BJ (cell line): ENCODE data around the gene PEX14. TPM values are rescaled to one million over a fixed set of nuclear protein-coding genes. Genes with fewer than 3 reads are reported as not detected.

ENCODE experiments used
- CTCF ChIA-PET: fragments of 350-600 bp; formaldehyde crosslinking; extraction: SDS; loops from one replicate; lab custom pipeline; 2021; ENCODE audit warnings: antibody characterized with exemption, inconsistent platforms; lab: Yijun Ruan, JAX
- POLR2A ChIA-PET: fragments of 300-600 bp; sonication (Branson Sonifier 250); formaldehyde crosslinking; extraction: SDS; loops from one replicate; lab custom pipeline; 2021; ENCODE audit warnings: antibody characterized with exemption; lab: Charles Lee
- DNase-seq: peaks from one replicate; pipeline ENCODE4 v3.0.0-alpha.2; 2011; ENCODE audit warnings: low read depth
- H3K27me3 ChIP-seq: 2 replicates; pipeline ENCODE4 v1.6.0; 2011; ENCODE audit warnings: low read length; ENCODE audit not compliant: control insufficient read depth, insufficient read depth
- H3K36me3 ChIP-seq: 2 replicates; pipeline ENCODE4 v1.5.1; 2011; ENCODE audit warnings: low read length; ENCODE audit not compliant: control insufficient read depth, insufficient read depth
- H3K4me3 ChIP-seq: 2 replicates; pipeline ENCODE4 v1.5.1; 2011; ENCODE audit warnings: low read depth, mild to moderate bottlenecking, control low read depth, low read length
- CTCF ChIP-seq: IDR thresholded peaks from 2 replicates; pipeline ENCODE4 v1.5.1; 2011; ENCODE audit warnings: low read depth, mild to moderate bottlenecking, control low read depth, inconsistent platforms, low read length, moderate library complexity; ENCODE audit not compliant: insufficient read depth
- polyA plus RNA-seq: library from polyadenylated mRNA; depleted of rRNA; stranded (reverse); fragments of >200 nt; gene quantifications from 2 replicates; pipeline ENCODE4 v1.2.3, GENCODE V29; 2011

Gene PEX14
- polyA plus RNA-seq, 1 experiment, result 10.1 TPM

- CTCF ChIA-PET, result interaction anchor here (0.8 to 1.8 kb wide), 4 partner anchors 27 to 368 kb away, joined by 3 to 4 read pairs (median 4); no protein-coding TSS in a partner anchor
- no peaks in the 10 kb centered on the region; the same call in 1 of the 2 replicates for H3K36me3 ChIP-seq
- H3K4me3 ChIP-seq, result no peak overlapping the region
- POLR2A ChIA-PET, result no interaction called here
- no peak for TF ChIP-seq CTCF
- DNase-seq, result no peak
- H3K27me3 ChIP-seq, result no peaks in the 10 kb centered on the region
Observed at GRCh38 chr1:10521537-10522157, 46.9 kb downstream of the PEX14 start.

- Histone ChIP-seq H3K4me3 (no peak overlapping the region), H3K27me3 (no peaks in the 10 kb centered on the region), H3K36me3 (no peaks in the 10 kb centered on the region; the same call in 1 of the 2 replicates)
- DNase-seq, result no peak
- ChIA-PET POLR2A (no interaction called here), CTCF (interaction anchor here (0.9 to 2.1 kb wide), 3 partner anchors 15 to 368 kb away, joined by 3 to 9 read pairs (median 4); no protein-coding TSS in a partner anchor)
- no peak for TF ChIP-seq CTCF
Observed at GRCh38 chr1:10522322-10522860, 47.6 kb downstream of the PEX14 start.

- POLR2A ChIA-PET, result interaction anchor here (0.6 kb wide), 1 partner anchor 231 kb away, joined by 6 read pairs; no protein-coding TSS in a partner anchor
- Histone ChIP-seq H3K4me3 (no peak overlapping the region), H3K27me3 (no peaks in the 10 kb centered on the region), H3K36me3 (0 out of 2 replicates have a peak, but pooled peaks cover 1% of the 10 kb centered on the region)
- CTCF ChIA-PET, result interaction anchor here (0.6 to 1.0 kb wide), 3 partner anchors 12 to 398 kb away, joined by 3 to 6 read pairs (median 3); no protein-coding TSS in a partner anchor
- no peak for DNase-seq
- TF ChIP-seq CTCF, result no peak
Observed at GRCh38 chr1:10525208-10525607, 50.5 kb downstream of the PEX14 start.

- DNase-seq, result peak; percentile 60
- no peaks in the 10 kb centered on the region for H3K27me3 ChIP-seq
- TF ChIP-seq CTCF, result no peak
- POLR2A ChIA-PET, result no interaction called here
- no peak overlapping the region for H3K4me3 ChIP-seq
- CTCF ChIA-PET, result interaction anchor here (0.7 to 1.5 kb wide), 3 partner anchors 14 to 339 kb away, joined by 3 to 7 read pairs (median 3); no protein-coding TSS in a partner anchor
- 0 out of 2 replicates have a peak, but pooled peaks cover 1% of the 10 kb centered on the region for H3K36me3 ChIP-seq
Observed at GRCh38 chr1:10528066-10529014, 53.6 kb downstream of the PEX14 start.
